GM23338 (cell line): Measurements from ENCODE around the gene RSPO3. TPM values are rescaled to one million over a fixed set of nuclear protein-coding genes. Genes with fewer than 3 reads are reported as not detected.

Experiments used
- ATAC-seq: fragments of 200-7000 bp; cut with Tn5 transposase; 3 replicates; pipeline ENCODE4 v1.9.1; 2020
- DNase-seq: peaks from one replicate; pipeline ENCODE4 v3.0.0-alpha.2; 2015; ENCODE audit warnings: low spot score
- H2AFZ ChIP-seq: fragments of 200-600 bp; sonication (generic); 2 replicates; pipeline ENCODE4 v1.8.0; 2016; ENCODE audit warnings: antibody characterized with exemption, mild to moderate bottlenecking, moderate library complexity
- H3F3A ChIP-seq: fragments of 200-600 bp; sonication (generic); replicated peaks from 2 replicates; pipeline ENCODE4 v1.8.0; 2017; ENCODE audit warnings: antibody characterized with exemption, mixed run types, low read depth
- H3K27ac ChIP-seq: fragments of 200-600 bp; sonication (generic); 2 replicates; pipeline ENCODE4 v1.6.1; 2016; ENCODE audit warnings: low read depth
- H3K27me3 ChIP-seq: fragments of 200-600 bp; sonication (generic); 2 replicates; pipeline ENCODE4 v1.8.0; 2016; ENCODE audit warnings: mild to moderate bottlenecking, mixed run types, moderate library complexity; ENCODE audit not compliant: insufficient read depth
- H3K36me3 ChIP-seq: fragments of 200-600 bp; sonication (generic); 2 replicates; pipeline ENCODE4 v1.8.0; 2016; ENCODE audit warnings: mild to moderate bottlenecking; ENCODE audit not compliant: insufficient read depth
- H3K4me1 ChIP-seq: fragments of 200-600 bp; sonication (generic); 2 replicates; pipeline ENCODE4 v1.8.0; 2016; ENCODE audit warnings: mild to moderate bottlenecking, moderate library complexity; ENCODE audit not compliant: insufficient read depth
- H3K4me2 ChIP-seq: fragments of 200-600 bp; sonication (generic); 2 replicates; pipeline ENCODE4 v1.7.1; 2017; ENCODE audit warnings: mixed run types
- H3K4me3 ChIP-seq: fragments of 200-600 bp; sonication (generic); 2 replicates; pipeline ENCODE4 v1.6.1; 2016; ENCODE audit warnings: mixed run types
- H3K79me2 ChIP-seq: fragments of 200-600 bp; sonication (generic); replicated peaks from 2 replicates; pipeline ENCODE4 v1.8.0; 2017; ENCODE audit warnings: mild to moderate bottlenecking; ENCODE audit not compliant: insufficient read depth
- H3K9me2 ChIP-seq: fragments of 200-600 bp; sonication (generic); 2 replicates; pipeline ENCODE4 v1.8.0; 2017; ENCODE audit not compliant: insufficient read depth
- H4K20me1 ChIP-seq: fragments of 200-600 bp; sonication (generic); replicated peaks from 2 replicates; pipeline ENCODE4 v1.8.0; 2017; ENCODE audit warnings: mild to moderate bottlenecking; ENCODE audit not compliant: insufficient read depth
- H3K27ac Mint-ChIP-seq: 2 replicates; pipeline ENCODE4 v1.8.0; 2020; ENCODE audit warnings: inconsistent platforms, mild to moderate bottlenecking, moderate library complexity, mixed read lengths
- H3K27me3 Mint-ChIP-seq: 3 replicates; pipeline ENCODE4 v1.8.0; 2022; ENCODE audit warnings: low read depth, mild to moderate bottlenecking, moderate library complexity, mixed read lengths, inconsistent platforms; ENCODE audit not compliant: insufficient read depth, poor library complexity
- H3K36me3 Mint-ChIP-seq: 3 replicates; pipeline ENCODE4 v1.8.0; 2021; ENCODE audit warnings: low read depth, mild to moderate bottlenecking, inconsistent platforms, moderate library complexity, mixed read lengths
- H3K4me1 Mint-ChIP-seq: 3 replicates; pipeline ENCODE4 v1.8.0; 2020; ENCODE audit warnings: mild to moderate bottlenecking, inconsistent platforms, mixed read lengths
- H3K4me3 Mint-ChIP-seq: 3 replicates; pipeline ENCODE4 v1.8.0; 2021; ENCODE audit warnings: moderate library complexity, mild to moderate bottlenecking, inconsistent platforms, mixed read lengths
- H3K9me3 Mint-ChIP-seq: 3 replicates; pipeline ENCODE4 v1.8.0; 2020; ENCODE audit warnings: moderate library complexity, mild to moderate bottlenecking, inconsistent platforms, mixed read lengths
- CREB1 ChIP-seq: fragments of 250-450 bp; sonication (Bioruptor Pico); IDR thresholded peaks from 2 replicates; pipeline ENCODE4 v1.5.0; 2020; ENCODE audit warnings: low read depth, mild to moderate bottlenecking, moderate library complexity
- ETS1 ChIP-seq: IDR thresholded peaks from 2 replicates; pipeline ENCODE4 v1.6.1; 2016; ENCODE audit warnings: antibody characterized with exemption
- EZH2 ChIP-seq: fragments of 200-600 bp; sonication (generic); IDR thresholded peaks from one replicate; pipeline ENCODE4 v1.8.0; 2017; ENCODE audit warnings: antibody characterized with exemption, mild to moderate bottlenecking, low read depth; ENCODE audit not compliant: unreplicated experiment
- EZH2phosphoT487 ChIP-seq: fragments of 200-600 bp; sonication (generic); IDR thresholded peaks from one replicate; pipeline ENCODE4 v1.8.1; 2018; ENCODE audit warnings: antibody characterized with exemption; ENCODE audit not compliant: unreplicated experiment
- JUNB ChIP-seq: IDR thresholded peaks from one replicate; pipeline ENCODE4 v1.6.1; 2016; ENCODE audit warnings: antibody characterized with exemption; ENCODE audit not compliant: unreplicated experiment
- NANOG ChIP-seq: IDR thresholded peaks from 2 replicates; pipeline ENCODE4 v1.6.1; 2016; ENCODE audit warnings: antibody characterized with exemption, borderline replicate concordance
- POLR2AphosphoS5 ChIP-seq: IDR thresholded peaks from 2 replicates; pipeline ENCODE4 v1.6.1; 2016; ENCODE audit warnings: antibody characterized with exemption, low read depth
- STAT1 ChIP-seq: IDR thresholded peaks from one replicate; pipeline ENCODE4 v1.6.1; 2016; ENCODE audit warnings: antibody characterized with exemption; ENCODE audit not compliant: unreplicated experiment
- ZNF114 ChIP-seq: fragments of 250-450 bp; sonication (Bioruptor Pico); IDR thresholded peaks from 2 replicates; pipeline ENCODE4 v1.5.0; 2020; ENCODE audit warnings: mild to moderate bottlenecking, moderate library complexity
- ZNF331 ChIP-seq: fragments of 250-450 bp; sonication (Bioruptor Pico); IDR thresholded peaks from 2 replicates; pipeline ENCODE4 v1.5.0; 2020; ENCODE audit warnings: low read depth, mild to moderate bottlenecking, moderate library complexity
- ZNF462 ChIP-seq: fragments of 250-450 bp; sonication (Bioruptor Pico); IDR thresholded peaks from 2 replicates; pipeline ENCODE4 v1.5.0; 2020; ENCODE audit warnings: mild to moderate bottlenecking, moderate library complexity
- polyA plus RNA-seq: library from polyadenylated mRNA; unstranded; fragments of >200 nt; fragmentation: Nextera tagmentation; extraction: Ambion mirVana; gene quantifications from 2 replicates; pipeline ENCODE4 v1.2.1, GENCODE V29; 2016
- total RNA-seq: library from RNA; depleted of rRNA; stranded (reverse); fragments of >200 nt; shearing (Covaris generic); gene quantifications from 2 replicates; pipeline ENCODE4 v1.2.3, GENCODE V29; 2014
- TF ChIP-seq, protein P1 (sequence below): IDR thresholded peaks from one replicate; pipeline ENCODE4 v1.6.1; 2018; ENCODE audit warnings: antibody characterized with exemption; ENCODE audit not compliant: unreplicated experiment

Gene RSPO3
- total and polyA plus RNA-seq, 2 experiments from 2014 or later: not detected

GRCh38 chr6:127200114-127200513 is 81.6 kb downstream of the RSPO3 start:
- ATAC-seq: no peak
- Mint-ChIP-seq H3K9me3 (no peaks in the 10 kb centered on the region), H3K27me3 (no peaks in the 10 kb centered on the region), H3K36me3 (no peaks in the 10 kb centered on the region), H3K4me3 (no peak overlapping the region), H3K4me1 (no peaks in the 10 kb centered on the region), H3K27ac (no peak overlapping the region)
- Histone ChIP-seq H3K79me2 (no peaks in the 10 kb centered on the region), H3K27me3 (no peaks in the 10 kb centered on the region), H3K4me1 (no peaks in the 10 kb centered on the region), H3F3A (no peaks in the 10 kb centered on the region), H4K20me1 (no peaks in the 10 kb centered on the region), H3K9me2 (no peaks in the 10 kb centered on the region), H2AFZ (peak overlapping the region; percentile 29; the same call in 1 of the 2 replicates), H3K4me2 (no peak overlapping the region), H3K27ac (no peak overlapping the region), H3K4me3 (no peak overlapping the region), H3K36me3 (no peaks in the 10 kb centered on the region)
- TF ChIP-seq EZH2: no peak
- DNase-seq: no peak

DNA sequence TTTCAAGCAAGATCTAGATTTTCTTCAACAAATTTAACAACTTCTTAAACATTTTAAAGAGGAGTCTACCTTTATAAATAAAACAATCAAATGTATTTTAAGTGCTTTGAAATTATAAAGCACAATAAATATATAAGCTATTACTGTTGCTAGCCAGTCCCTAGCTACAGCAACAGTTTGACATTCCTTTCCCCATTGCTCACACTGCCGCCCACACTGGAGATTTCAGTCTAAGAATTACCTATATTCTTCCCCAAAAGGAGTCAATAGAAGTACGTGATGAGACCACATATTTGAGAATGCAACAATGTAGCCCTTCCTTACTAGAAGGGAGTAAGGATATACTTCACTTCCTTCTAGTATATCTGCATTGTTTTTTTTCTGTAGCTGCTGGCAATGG is 82.8 kb downstream of the RSPO3 start:
- Mint-ChIP-seq H3K36me3 (no peaks in the 10 kb centered on the region), H3K4me1 (no peaks in the 10 kb centered on the region), H3K4me3 (no peak overlapping the region), H3K27ac (no peak overlapping the region), H3K9me3 (no peaks in the 10 kb centered on the region), H3K27me3 (no peaks in the 10 kb centered on the region)
- DNase-seq (no peak), ATAC-seq (no peak)
- no peak overlapping the region for H3K4me3 ChIP-seq
- no peak overlapping the region for H2AFZ ChIP-seq
- no peaks in the 10 kb centered on the region for H3K9me2 ChIP-seq
- no peaks in the 10 kb centered on the region for H3K36me3 ChIP-seq
- H3K4me1 ChIP-seq: no peaks in the 10 kb centered on the region; the same call in 1 of the 2 replicates
- no peaks in the 10 kb centered on the region for H3F3A ChIP-seq
- no peaks in the 10 kb centered on the region for H4K20me1 ChIP-seq
- no peak overlapping the region for H3K4me2 ChIP-seq
- H3K27me3 ChIP-seq: no peaks in the 10 kb centered on the region
- H3K79me2 ChIP-seq: no peaks in the 10 kb centered on the region
- no peak overlapping the region for H3K27ac ChIP-seq
- no peak for TF ChIP-seq STAT1
- TF ChIP-seq, protein P1, sequence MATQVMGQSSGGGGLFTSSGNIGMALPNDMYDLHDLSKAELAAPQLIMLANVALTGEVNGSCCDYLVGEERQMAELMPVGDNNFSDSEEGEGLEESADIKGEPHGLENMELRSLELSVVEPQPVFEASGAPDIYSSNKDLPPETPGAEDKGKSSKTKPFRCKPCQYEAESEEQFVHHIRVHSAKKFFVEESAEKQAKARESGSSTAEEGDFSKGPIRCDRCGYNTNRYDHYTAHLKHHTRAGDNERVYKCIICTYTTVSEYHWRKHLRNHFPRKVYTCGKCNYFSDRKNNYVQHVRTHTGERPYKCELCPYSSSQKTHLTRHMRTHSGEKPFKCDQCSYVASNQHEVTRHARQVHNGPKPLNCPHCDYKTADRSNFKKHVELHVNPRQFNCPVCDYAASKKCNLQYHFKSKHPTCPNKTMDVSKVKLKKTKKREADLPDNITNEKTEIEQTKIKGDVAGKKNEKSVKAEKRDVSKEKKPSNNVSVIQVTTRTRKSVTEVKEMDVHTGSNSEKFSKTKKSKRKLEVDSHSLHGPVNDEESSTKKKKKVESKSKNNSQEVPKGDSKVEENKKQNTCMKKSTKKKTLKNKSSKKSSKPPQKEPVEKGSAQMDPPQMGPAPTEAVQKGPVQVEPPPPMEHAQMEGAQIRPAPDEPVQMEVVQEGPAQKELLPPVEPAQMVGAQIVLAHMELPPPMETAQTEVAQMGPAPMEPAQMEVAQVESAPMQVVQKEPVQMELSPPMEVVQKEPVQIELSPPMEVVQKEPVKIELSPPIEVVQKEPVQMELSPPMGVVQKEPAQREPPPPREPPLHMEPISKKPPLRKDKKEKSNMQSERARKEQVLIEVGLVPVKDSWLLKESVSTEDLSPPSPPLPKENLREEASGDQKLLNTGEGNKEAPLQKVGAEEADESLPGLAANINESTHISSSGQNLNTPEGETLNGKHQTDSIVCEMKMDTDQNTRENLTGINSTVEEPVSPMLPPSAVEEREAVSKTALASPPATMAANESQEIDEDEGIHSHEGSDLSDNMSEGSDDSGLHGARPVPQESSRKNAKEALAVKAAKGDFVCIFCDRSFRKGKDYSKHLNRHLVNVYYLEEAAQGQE: no peak
- no peak for TF ChIP-seq NANOG
- TF ChIP-seq POLR2AphosphoS5: no peak
- TF ChIP-seq JUNB: no peak
- no peak for TF ChIP-seq ZNF331 (CRISPR knock-in tag)
- TF ChIP-seq ETS1: no peak
- no peak for TF ChIP-seq EZH2phosphoT487
- TF ChIP-seq CREB1: no peak
- no peak for TF ChIP-seq ZNF114 (CRISPR knock-in tag)
- TF ChIP-seq ZNF462: no peak
- no peak for TF ChIP-seq EZH2
